ENCODE measurements around the gene CCP110. TPM values are rescaled to one million over a fixed set of nuclear protein-coding genes. Genes with fewer than 3 reads are reported as not detected.
A peak's percentile ranks its signal among the peaks of the same experiment; 100 is the strongest.

The CCP110 gene
- total RNA-seq, 4 donors from 2014 or later, result 8.4 to 21.0 (median 13.5) TPM

- TF ChIP-seq POLR2AphosphoS5 (IDR thresholded peaks at IDR 0.05) (no peak), CTCF (IDR thresholded peaks at IDR 0.05) (no peak), EP300 (IDR thresholded peaks at IDR 0.05) (no peak), POLR2A (IDR thresholded peaks at IDR 0.05) (no peak)
- WGBS, result 94% methylated on average over 2 of the region's 2 CpGs
- Histone ChIP-seq H3K27ac (no peak overlapping the region), H3K36me3 (no peaks in the 10 kb centered on the region), H3K9me3 (no peaks in the 10 kb centered on the region), H3K4me3 (no peak overlapping the region), H3K27me3 (no peaks in the 10 kb centered on the region), H3K4me1 (peaks cover 63% of the 10 kb centered on the region)
- no peak for DNase-seq (ENCODE audit: low spot score in 2 of 2)
Measured at GRCh38 chr16:19522760-19523159, 982 bp upstream of the CCP110 start.

GRCh38 chr16:19523184-19523558 is 571 bp upstream of the CCP110 start:
- no peak for DNase-seq (ENCODE audit: low spot score in 2 of 2)
- 73% methylated on average over 18 of the region's 18 CpGs for WGBS
- no peaks in the 10 kb centered on the region for H3K27me3 ChIP-seq
- H3K9me3 ChIP-seq, result no peaks in the 10 kb centered on the region
- no peak overlapping the region for H3K4me3 ChIP-seq
- no peaks in the 10 kb centered on the region for H3K36me3 ChIP-seq
- H3K4me1 ChIP-seq, result peaks cover 59% of the 10 kb centered on the region
- no peak overlapping the region for H3K27ac ChIP-seq
- TF ChIP-seq EP300 (IDR thresholded peaks at IDR 0.05) (no peak), CTCF (IDR thresholded peaks at IDR 0.05) (no peak), POLR2AphosphoS5 (IDR thresholded peaks at IDR 0.05) (no peak), POLR2A (IDR thresholded peaks at IDR 0.05) (no peak)

GRCh38 chr16:19524356-19524615 is 544 bp downstream of the CCP110 start:
- TF ChIP-seq EP300 (IDR thresholded peaks at IDR 0.05), result no peak
- no peak for TF ChIP-seq POLR2A (IDR thresholded peaks at IDR 0.05)
- no peak for TF ChIP-seq CTCF (IDR thresholded peaks at IDR 0.05)
- no peak for TF ChIP-seq POLR2AphosphoS5 (IDR thresholded peaks at IDR 0.05)
- no peak for DNase-seq (ENCODE audit: low spot score in 2 of 2)
- Histone ChIP-seq H3K27me3 (no peaks in the 10 kb centered on the region), H3K36me3 (peaks cover 11% of the 10 kb centered on the region), H3K4me3 (peak overlapping the region; percentile 87), H3K4me1 (peaks cover 50% of the 10 kb centered on the region), H3K9me3 (no peaks in the 10 kb centered on the region), H3K27ac (peak overlapping the region; percentile 58)
- WGBS, result 0% methylated on average over 9 of the region's 11 CpGs

GRCh38 chr16:19524616-19525384 is 1.1 kb downstream of the CCP110 start:
- peaks cover 45% of the 10 kb centered on the region for H3K4me1 ChIP-seq
- 6% methylated on average over 19 of the region's 19 CpGs for WGBS
- H3K9me3 ChIP-seq, result no peaks in the 10 kb centered on the region
- H3K36me3 ChIP-seq, result peaks cover 12% of the 10 kb centered on the region
- H3K27me3 ChIP-seq, result no peaks in the 10 kb centered on the region
- peak overlapping the region; percentile 87 for H3K4me3 ChIP-seq
- DNase-seq (ENCODE audit: low spot score in 2 of 2), result no peak
- TF ChIP-seq EP300 (IDR thresholded peaks at IDR 0.05) (no peak), CTCF (IDR thresholded peaks at IDR 0.05) (no peak), POLR2AphosphoS5 (IDR thresholded peaks at IDR 0.05) (no peak), POLR2A (IDR thresholded peaks at IDR 0.05) (no peak)
- H3K27ac ChIP-seq, result peak overlapping the region; percentile 58

GRCh38 chr16:19525385-19525723 is 1.6 kb downstream of the CCP110 start:
- H3K4me3 ChIP-seq, result peak overlapping the region; percentile 87
- 71% methylated on average over 2 of the region's 2 CpGs for WGBS
- TF ChIP-seq CTCF (IDR thresholded peaks at IDR 0.05) (no peak), EP300 (IDR thresholded peaks at IDR 0.05) (no peak), POLR2A (IDR thresholded peaks at IDR 0.05) (no peak), POLR2AphosphoS5 (IDR thresholded peaks at IDR 0.05) (no peak)
- H3K9me3 ChIP-seq, result no peaks in the 10 kb centered on the region
- H3K4me1 ChIP-seq, result peaks cover 39% of the 10 kb centered on the region
- H3K27me3 ChIP-seq, result no peaks in the 10 kb centered on the region
- H3K36me3 ChIP-seq, result peaks cover 12% of the 10 kb centered on the region
- H3K27ac ChIP-seq, result no peak overlapping the region
- no peak for DNase-seq (ENCODE audit: low spot score in 2 of 2)

Measured in suprapubic skin (tissue), 4 donors.